HCT116 (cell line): Measurements from ENCODE around the gene LYST. TPM values are rescaled to one million over a fixed set of nuclear protein-coding genes. Genes with fewer than 3 reads are reported as not detected.

Experiments used
- ATAC-seq: fragments of 200-7000 bp; cut with Tn5 transposase; 2 replicates; pipeline ENCODE4 v1.9.1; 2020; ENCODE audit warnings: mild to moderate bottlenecking, moderate library complexity
- BruUV-seq: library from RNA; stranded (reverse); fragments of 400-500 nt; replicated peaks from 2 replicates; lab custom pipeline; 2021; lab: Mats Ljungman, UMichigan
- CTCF ChIA-PET: fragments of 300-600 bp; sonication (Branson Sonifier 250); formaldehyde crosslinking; loops from one replicate; lab custom pipeline; 2021; ENCODE audit warnings: antibody characterized with exemption; lab: Charles Lee
- POLR2A ChIA-PET: fragments of 300-600, 350-600 bp; sonication (Branson Sonifier 250); formaldehyde crosslinking; loops from one replicate; lab custom pipeline; 2021; ENCODE audit warnings: antibody characterized with exemption; lab: Charles Lee
- RAD21 ChIA-PET, 2 experiments: fragments of 300-600 bp; sonication (Branson Sonifier 250); formaldehyde crosslinking; loops; one replicate each; lab custom pipeline; 2023; ENCODE audit warnings: low total read pairs in 2 of 2; ENCODE audit not compliant: uncharacterized antibody in 2 of 2, unreplicated experiment in 2 of 2, low non-redundant PET in 1 of 2; lab: Charles Lee
- DNase-seq: peaks from one replicate; pipeline ENCODE4 v3.0.0-alpha.2; 2010; ENCODE audit warnings: low read depth, low spot score
- H2AFZ ChIP-seq: fragments of 200-600 bp; shearing (Covaris generic), sonication (generic); 2 replicates; pipeline ENCODE4 v1.6.1; 2017; ENCODE audit warnings: low read depth, mixed run types, mixed read lengths, antibody characterized with exemption, low read length; ENCODE audit not compliant: poor library complexity, severe bottlenecking
- H3K27ac ChIP-seq: 2 replicates; pipeline ENCODE4 v1.5.1; 2012; ENCODE audit warnings: low read depth, low read length
- H3K27me3 ChIP-seq: fragments of 200-600 bp; sonication (generic); 2 replicates; pipeline ENCODE4 v1.6.1; 2016; ENCODE audit warnings: mixed run types, low read length, mixed read lengths; ENCODE audit not compliant: insufficient read depth
- H3K36me3 ChIP-seq, 2 experiments: fragments of 200-500 bp in 1 of 2; fragments of 200-600 bp in 1 of 2; sonication (Bioruptor generic) in 1 of 2; sonication (generic) in 1 of 2; 2 replicates each; pipeline versions ENCODE4 v1.5.1 to v1.6.1; 2014 to 2016; ENCODE audit warnings: low read length in 2 of 2, inconsistent platforms in 1 of 2, mixed read lengths in 1 of 2, mixed run types in 1 of 2; ENCODE audit not compliant: insufficient read depth in 2 of 2, control insufficient read depth in 1 of 2
- H3K4me1 ChIP-seq, 2 experiments: fragments of 200-600 bp in 1 of 2; sonication (generic) in 1 of 2; 2 replicates each; pipeline versions ENCODE4 v1.5.1 to v1.6.1; 2012 to 2017; ENCODE audit warnings: low read length in 2 of 2, inconsistent platforms in 1 of 2, mild to moderate bottlenecking in 1 of 2, mixed read lengths in 1 of 2, mixed run types in 1 of 2, moderate library complexity in 1 of 2; ENCODE audit not compliant: insufficient read depth in 2 of 2, control insufficient read depth in 1 of 2
- H3K4me2 ChIP-seq: fragments of 200-600 bp; sonication (generic); 2 replicates; pipeline ENCODE4 v1.6.1; 2017; ENCODE audit warnings: mixed run types, low read length, mixed read lengths
- H3K4me3 ChIP-seq, 2 experiments: fragments of 200-600 bp in 1 of 2; sonication (generic) in 1 of 2; replicated peaks in 1 of 2; 2 replicates each; pipeline ENCODE4 v1.5.1; 2011 to 2016; ENCODE audit warnings: low read length in 2 of 2, control low read depth in 1 of 2, low read depth in 1 of 2, mild to moderate bottlenecking in 1 of 2, mixed read lengths in 1 of 2, mixed run types in 1 of 2
- H3K79me2 ChIP-seq: fragments of 200-600 bp; sonication (generic); 2 replicates; pipeline ENCODE4 v1.6.1; 2017; ENCODE audit warnings: mild to moderate bottlenecking, mixed run types, low read length, moderate library complexity, mixed read lengths; ENCODE audit not compliant: insufficient read depth
- H3K9ac ChIP-seq: fragments of 200-600 bp; sonication (generic); 2 replicates; pipeline ENCODE4 v1.6.1; 2016; ENCODE audit warnings: low read length, mixed read lengths
- H3K9me2 ChIP-seq: fragments of 200-600 bp; sonication (generic), shearing (Covaris generic); 2 replicates; pipeline ENCODE4 v1.6.1; 2017; ENCODE audit warnings: mixed run types, mild to moderate bottlenecking, moderate library complexity; ENCODE audit not compliant: insufficient read depth
- H3K9me3 ChIP-seq, 2 experiments: fragments of 200-500 bp in 1 of 2; fragments of 200-600 bp in 1 of 2; sonication (Bioruptor generic) in 1 of 2; sonication (generic) in 1 of 2; 2 replicates each; pipeline ENCODE4 v1.6.1; 2014 to 2017; ENCODE audit warnings: low read length in 2 of 2, mixed read lengths in 2 of 2, inconsistent platforms in 1 of 2, low read depth in 1 of 2, mild to moderate bottlenecking in 1 of 2, mixed run types in 1 of 2, moderate library complexity in 1 of 2; ENCODE audit not compliant: control insufficient read depth in 1 of 2, insufficient read depth in 1 of 2
- H4K20me1 ChIP-seq: fragments of 200-600 bp; sonication (generic), shearing (Covaris generic); 2 replicates; pipeline ENCODE4 v1.6.1; 2017; ENCODE audit warnings: mixed run types, mild to moderate bottlenecking, moderate library complexity; ENCODE audit not compliant: insufficient read depth
- ATF3 ChIP-seq: IDR thresholded peaks from 2 replicates; pipeline ENCODE4 v1.6.1; 2012
- CEBPB ChIP-seq: IDR thresholded peaks from 2 replicates; pipeline ENCODE4 v1.6.1; 2012; ENCODE audit warnings: low read depth
- EGR1 ChIP-seq: IDR thresholded peaks from 2 replicates; pipeline ENCODE4 v1.6.1; 2012; ENCODE audit warnings: low read depth
- EZH2 ChIP-seq: fragments of 200-600 bp; sonication (generic); IDR thresholded peaks from 2 replicates; pipeline ENCODE4 v1.6.1; 2017; ENCODE audit warnings: antibody characterized with exemption, mixed run types
- EZH2phosphoT487 ChIP-seq: fragments of 200-600 bp; IDR thresholded peaks from 2 replicates; pipeline ENCODE4 v1.6.1; 2018; ENCODE audit warnings: antibody characterized with exemption, borderline replicate concordance
- FOSL1 ChIP-seq: IDR thresholded peaks from 2 replicates; pipeline ENCODE4 v1.6.1; 2012; ENCODE audit warnings: low read depth
- JUND ChIP-seq: IDR thresholded peaks from 2 replicates; pipeline ENCODE4 v1.6.1; 2012
- POLR2A ChIP-seq: IDR thresholded peaks from 2 replicates; pipeline ENCODE4 v1.7.0; 2011; ENCODE audit warnings: borderline replicate concordance; ENCODE audit not compliant: insufficient read depth, insufficient read length; ENCODE audit errors: extremely low read depth
- POLR2AphosphoS5 ChIP-seq: IDR thresholded peaks from 2 replicates; pipeline ENCODE4 v1.6.1; 2011; ENCODE audit warnings: mild to moderate bottlenecking, low read depth, low read length, moderate library complexity
- RAD21 ChIP-seq: IDR thresholded peaks from 2 replicates; pipeline ENCODE4 v1.6.1; 2012; ENCODE audit warnings: low read depth, mild to moderate bottlenecking
- SIN3A ChIP-seq: IDR thresholded peaks from 2 replicates; pipeline ENCODE4 v1.6.1; 2012; ENCODE audit warnings: low read depth
- SP1 ChIP-seq: IDR thresholded peaks from 2 replicates; pipeline ENCODE4 v1.6.1; 2012; ENCODE audit warnings: low read depth
- SRF ChIP-seq: IDR thresholded peaks from 2 replicates; pipeline ENCODE4 v1.6.1; 2012; ENCODE audit warnings: low read depth
- TCF7L2 ChIP-seq: IDR thresholded peaks from 2 replicates; pipeline ENCODE4 v1.7.0; 2011; ENCODE audit warnings: borderline replicate concordance, inconsistent platforms; ENCODE audit not compliant: insufficient read depth, insufficient read length; ENCODE audit errors: extremely low read depth
- YY1 ChIP-seq: IDR thresholded peaks from 2 replicates; pipeline ENCODE4 v1.6.1; 2011; ENCODE audit warnings: low read length, low read depth, moderate library complexity, mild to moderate bottlenecking; ENCODE audit not compliant: insufficient replicate concordance; ENCODE audit errors: extremely low read depth
- ZBTB33 ChIP-seq: IDR thresholded peaks from 2 replicates; pipeline ENCODE4 v1.6.1; 2011; ENCODE audit warnings: mild to moderate bottlenecking, low read length, moderate library complexity; ENCODE audit not compliant: insufficient replicate concordance; ENCODE audit errors: extremely low read depth
- ZFX ChIP-seq: fragments of 450-650 bp; IDR thresholded peaks from 2 replicates; pipeline ENCODE4 v1.6.1; 2017
- intact Hi-C: fragments of 100-400 bp; cut with micrococcal nuclease; formaldehyde crosslinking; loops from 2 replicates; pipeline ENCODE4 v1.10.0; 2022
- total RNA-seq: library from RNA; stranded (reverse); gene quantifications from one replicate; pipeline ENCODE4 v1.2.1, GENCODE V29; 2021; ENCODE audit not compliant: unreplicated experiment
- TF ChIP-seq, protein P1 (sequence below): IDR thresholded peaks from 2 replicates; pipeline ENCODE4 v1.6.1; 2012; ENCODE audit warnings: low read depth
- TF ChIP-seq, protein P2 (sequence below), 3 experiments: fragments of 200-600 bp in 1 of 3; sonication (generic) in 1 of 3; IDR thresholded peaks in 2 of 3; conservative IDR thresholded peaks in 1 of 3; 2 replicates each; pipeline ENCODE4 v1.5.1; 2012 to 2017; ENCODE audit warnings: low read depth in 2 of 3, low read length in 2 of 3, antibody characterized with exemption in 1 of 3, borderline replicate concordance in 1 of 3, control low read depth in 1 of 3, mild to moderate bottlenecking in 1 of 3, mixed read lengths in 1 of 3, mixed run types in 1 of 3, moderate library complexity in 1 of 3; ENCODE audit not compliant: insufficient read depth in 1 of 3
- TF ChIP-seq, protein P3 (sequence below): IDR thresholded peaks from 2 replicates; pipeline ENCODE4 v1.6.1; 2012

Gene LYST
- total RNA-seq, 1 experiment from 2014 or later, result 6.6 TPM

DNA sequence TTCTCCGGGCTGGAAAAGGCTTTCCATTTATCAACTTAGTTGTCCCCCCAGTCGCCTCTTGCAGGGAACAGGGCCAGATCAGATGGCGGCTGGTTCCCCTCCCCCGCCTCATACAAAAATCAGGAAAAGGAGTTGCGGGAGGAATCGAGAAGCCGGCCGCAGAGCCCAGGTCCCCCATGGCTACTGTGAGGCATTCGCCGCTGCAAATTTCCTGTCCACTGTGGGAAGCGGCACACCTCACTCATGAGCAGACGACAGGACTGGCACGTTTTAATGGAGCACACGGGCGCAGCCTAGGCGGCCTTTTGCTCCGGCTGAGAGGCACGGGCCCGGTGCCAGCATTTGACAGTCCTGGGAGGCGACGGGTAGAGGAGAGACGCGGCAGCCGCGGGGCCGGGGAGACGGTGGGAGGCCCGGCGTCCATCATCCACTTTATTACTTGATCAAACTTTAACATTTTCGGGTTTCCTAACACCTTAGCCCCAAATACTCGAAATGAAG, 218.2 kb downstream of the LYST start:
- peaks cover 4 to 15% of the 10 kb centered on the region in 2 experiments; a peak in 3 of 4 replicates for H3K4me1 ChIP-seq
- TSS peak; percentile 70 for BruUV-seq
- intact Hi-C loops, result no loop called here
- H3K4me3 ChIP-seq, result no peak overlapping the region
- no peak overlapping the region for H3K27ac ChIP-seq
- DNase-seq (no peak), ATAC-seq (no peak)
- TF ChIP-seq CEBPB (no peak), FOSL1 (no peak), ATF3 (no peak), POLR2A (no peak), EZH2phosphoT487 (no peak), RAD21 (no peak), YY1 (no peak), EZH2 (no peak), ZBTB33 (no peak), SP1 (no peak), JUND (no peak), SRF (no peak), EGR1 (no peak), ZFX (no peak), SIN3A (no peak), POLR2AphosphoS5 (no peak), TCF7L2 (no peak)
- TF ChIP-seq, protein P1, sequence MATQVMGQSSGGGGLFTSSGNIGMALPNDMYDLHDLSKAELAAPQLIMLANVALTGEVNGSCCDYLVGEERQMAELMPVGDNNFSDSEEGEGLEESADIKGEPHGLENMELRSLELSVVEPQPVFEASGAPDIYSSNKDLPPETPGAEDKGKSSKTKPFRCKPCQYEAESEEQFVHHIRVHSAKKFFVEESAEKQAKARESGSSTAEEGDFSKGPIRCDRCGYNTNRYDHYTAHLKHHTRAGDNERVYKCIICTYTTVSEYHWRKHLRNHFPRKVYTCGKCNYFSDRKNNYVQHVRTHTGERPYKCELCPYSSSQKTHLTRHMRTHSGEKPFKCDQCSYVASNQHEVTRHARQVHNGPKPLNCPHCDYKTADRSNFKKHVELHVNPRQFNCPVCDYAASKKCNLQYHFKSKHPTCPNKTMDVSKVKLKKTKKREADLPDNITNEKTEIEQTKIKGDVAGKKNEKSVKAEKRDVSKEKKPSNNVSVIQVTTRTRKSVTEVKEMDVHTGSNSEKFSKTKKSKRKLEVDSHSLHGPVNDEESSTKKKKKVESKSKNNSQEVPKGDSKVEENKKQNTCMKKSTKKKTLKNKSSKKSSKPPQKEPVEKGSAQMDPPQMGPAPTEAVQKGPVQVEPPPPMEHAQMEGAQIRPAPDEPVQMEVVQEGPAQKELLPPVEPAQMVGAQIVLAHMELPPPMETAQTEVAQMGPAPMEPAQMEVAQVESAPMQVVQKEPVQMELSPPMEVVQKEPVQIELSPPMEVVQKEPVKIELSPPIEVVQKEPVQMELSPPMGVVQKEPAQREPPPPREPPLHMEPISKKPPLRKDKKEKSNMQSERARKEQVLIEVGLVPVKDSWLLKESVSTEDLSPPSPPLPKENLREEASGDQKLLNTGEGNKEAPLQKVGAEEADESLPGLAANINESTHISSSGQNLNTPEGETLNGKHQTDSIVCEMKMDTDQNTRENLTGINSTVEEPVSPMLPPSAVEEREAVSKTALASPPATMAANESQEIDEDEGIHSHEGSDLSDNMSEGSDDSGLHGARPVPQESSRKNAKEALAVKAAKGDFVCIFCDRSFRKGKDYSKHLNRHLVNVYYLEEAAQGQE, result no peak
- TF ChIP-seq, protein P2, sequence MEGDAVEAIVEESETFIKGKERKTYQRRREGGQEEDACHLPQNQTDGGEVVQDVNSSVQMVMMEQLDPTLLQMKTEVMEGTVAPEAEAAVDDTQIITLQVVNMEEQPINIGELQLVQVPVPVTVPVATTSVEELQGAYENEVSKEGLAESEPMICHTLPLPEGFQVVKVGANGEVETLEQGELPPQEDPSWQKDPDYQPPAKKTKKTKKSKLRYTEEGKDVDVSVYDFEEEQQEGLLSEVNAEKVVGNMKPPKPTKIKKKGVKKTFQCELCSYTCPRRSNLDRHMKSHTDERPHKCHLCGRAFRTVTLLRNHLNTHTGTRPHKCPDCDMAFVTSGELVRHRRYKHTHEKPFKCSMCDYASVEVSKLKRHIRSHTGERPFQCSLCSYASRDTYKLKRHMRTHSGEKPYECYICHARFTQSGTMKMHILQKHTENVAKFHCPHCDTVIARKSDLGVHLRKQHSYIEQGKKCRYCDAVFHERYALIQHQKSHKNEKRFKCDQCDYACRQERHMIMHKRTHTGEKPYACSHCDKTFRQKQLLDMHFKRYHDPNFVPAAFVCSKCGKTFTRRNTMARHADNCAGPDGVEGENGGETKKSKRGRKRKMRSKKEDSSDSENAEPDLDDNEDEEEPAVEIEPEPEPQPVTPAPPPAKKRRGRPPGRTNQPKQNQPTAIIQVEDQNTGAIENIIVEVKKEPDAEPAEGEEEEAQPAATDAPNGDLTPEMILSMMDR (IDR thresholded peaks at IDR 0.05 in 2 of 3, conservative IDR thresholded peaks at IDR 0.05 in 1 of 3; ENCODE audit: borderline replicate concordance in 1 of 3, insufficient read depth in 1 of 3, low read depth in 2 of 3, low read length in 2 of 3), result no peak
- TF ChIP-seq, protein P3, sequence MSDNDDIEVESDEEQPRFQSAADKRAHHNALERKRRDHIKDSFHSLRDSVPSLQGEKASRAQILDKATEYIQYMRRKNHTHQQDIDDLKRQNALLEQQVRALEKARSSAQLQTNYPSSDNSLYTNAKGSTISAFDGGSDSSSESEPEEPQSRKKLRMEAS, result no peak
- no peaks in the 10 kb centered on the region for H3K27me3 ChIP-seq
- ChIA-PET POLR2A (no interaction called here), RAD21 (no interaction called here), CTCF (no interaction called here)
- no peaks in the 10 kb centered on the region for H3K79me2 ChIP-seq
- no peak overlapping the region for H3K9ac ChIP-seq
- H2AFZ ChIP-seq, result no peak overlapping the region
- H3K36me3 ChIP-seq, result no peaks in the 10 kb centered on the region
- H3K9me2 ChIP-seq, result no peaks in the 10 kb centered on the region
- no peaks in the 10 kb centered on the region for H3K9me3 ChIP-seq
- no peaks in the 10 kb centered on the region for H4K20me1 ChIP-seq
- peak overlapping the region; percentile 64; the same call in 1 of the 2 replicates for H3K4me2 ChIP-seq
